GM18868 (cell line): Measurements from ENCODE around the gene HTR7.
"Not testable (repeated sequence)": the region's sequence is repeated elsewhere in the genome, so short reads cannot be mapped to it uniquely, and the experiment has no call there.

ENCODE experiments used
- ATAC-seq: cut with Tn5 transposase; IDR thresholded peaks from one replicate; pipeline ENCODE4 v1.9.1; 2021; ENCODE audit warnings: mild to moderate bottlenecking, moderate library complexity; ENCODE audit not compliant: unreplicated experiment

The HTR7 gene

GRCh38 chr10:90857635-90858460 is at the start of gene HTR7:
Gene HTR7, minus strand, starts transcription at chr10:90858039. Its CDS starts 368 bp downstream, at chr10:90857671.
- peak; percentile 70 for ATAC-seq

DNA sequence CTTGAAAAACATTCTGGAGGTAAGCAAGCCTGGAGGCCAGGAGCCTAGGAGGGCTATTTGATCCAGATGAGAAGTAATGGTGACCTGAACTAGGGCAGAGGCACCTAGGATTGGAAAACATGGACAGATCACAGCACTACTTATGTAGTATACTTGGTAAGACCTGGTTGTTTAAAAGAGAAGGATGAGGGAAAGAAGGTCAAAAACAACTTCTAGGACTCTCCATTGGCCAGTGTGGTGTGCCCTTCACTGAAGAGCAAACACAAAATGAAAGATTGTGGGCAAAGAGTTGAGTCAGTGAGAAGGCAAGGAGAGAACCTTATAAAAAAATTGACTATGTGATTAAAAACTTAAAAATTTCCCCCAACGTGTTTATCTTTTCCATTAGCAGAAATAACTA is 48.8 kb upstream of the HTR7 start:
- ATAC-seq, result no peak

- ATAC-seq, result peak; percentile 52
Observed at GRCh38 chr10:90905925-90906324, 48.1 kb upstream of the HTR7 start.

DNA sequence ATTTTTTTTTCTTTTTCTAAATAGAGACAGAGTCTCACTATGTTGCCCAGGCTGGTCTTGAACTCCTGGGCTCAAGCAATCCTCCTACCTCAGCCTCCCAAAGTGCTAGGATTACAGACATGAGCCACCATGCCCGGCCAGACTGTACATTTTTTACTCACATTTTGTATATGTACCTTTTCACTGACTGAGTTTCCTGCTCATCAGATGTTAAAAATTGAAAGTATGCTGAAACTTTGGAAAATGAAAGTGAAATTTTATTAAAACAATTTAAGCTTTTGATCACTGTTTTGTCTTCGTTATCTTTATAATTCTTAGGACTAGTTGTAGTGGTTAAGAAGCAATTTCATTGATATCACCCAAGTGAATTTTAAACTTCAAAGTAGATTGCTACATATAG is 39.1 kb upstream of the HTR7 start:
- not testable (repeated sequence) for ATAC-seq

- ATAC-seq, result no peak
Observed at GRCh38 chr10:90893190-90893589, 35.4 kb upstream of the HTR7 start.

DNA sequence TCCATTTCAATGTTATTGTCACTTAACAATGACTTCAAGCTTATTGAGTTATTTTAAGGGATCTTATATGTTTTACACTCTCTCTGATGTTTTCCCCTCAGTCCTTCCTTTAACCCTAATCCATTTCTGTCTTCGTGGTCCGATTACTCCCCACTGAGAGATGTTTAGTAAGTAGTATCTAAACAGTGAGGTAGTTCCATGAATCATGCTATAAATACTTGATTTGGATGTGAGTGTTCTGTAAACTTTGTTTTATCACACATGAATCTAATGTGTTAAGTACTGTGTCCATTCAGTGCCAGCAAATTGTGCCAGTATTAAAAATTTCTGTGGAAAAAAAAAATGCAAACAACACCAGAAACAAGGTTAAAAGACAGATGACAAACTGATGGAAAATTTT is 32.5 kb upstream of the HTR7 start:
- no peak for ATAC-seq

DNA sequence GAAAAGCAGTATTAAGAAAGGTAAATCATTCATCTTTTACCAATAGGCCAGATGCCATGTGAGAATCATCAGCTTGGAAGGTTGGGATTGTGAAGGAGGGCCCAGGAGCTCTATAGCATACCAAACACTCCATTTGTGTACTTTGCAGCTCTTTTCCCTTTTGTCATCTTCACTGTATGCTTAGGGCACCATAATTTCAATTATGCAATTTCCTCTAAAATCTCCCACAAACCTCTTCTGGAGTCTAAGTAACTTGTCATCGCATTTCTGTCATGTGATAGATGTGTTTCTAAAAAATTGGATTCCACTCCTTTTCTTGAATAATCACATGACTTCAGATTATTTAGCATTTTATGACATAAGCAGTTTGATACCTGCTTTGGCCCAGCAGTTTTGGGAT is 31.8 kb upstream of the HTR7 start:
- no peak for ATAC-seq

GRCh38 chr10:90888387-90888786 is 30.5 kb upstream of the HTR7 start:
- no peak for ATAC-seq

- no peak for ATAC-seq
Observed at GRCh38 chr10:90887555-90887954, 29.7 kb upstream of the HTR7 start.

- ATAC-seq, result no peak
Observed at GRCh38 chr10:90885176-90885575, 27.3 kb upstream of the HTR7 start.

- ATAC-seq, result no peak
Observed at GRCh38 chr10:90884431-90884830, 26.6 kb upstream of the HTR7 start.

- not testable (repeated sequence) for ATAC-seq
Observed at GRCh38 chr10:90880059-90880719, 22.4 kb upstream of the HTR7 start.

DNA sequence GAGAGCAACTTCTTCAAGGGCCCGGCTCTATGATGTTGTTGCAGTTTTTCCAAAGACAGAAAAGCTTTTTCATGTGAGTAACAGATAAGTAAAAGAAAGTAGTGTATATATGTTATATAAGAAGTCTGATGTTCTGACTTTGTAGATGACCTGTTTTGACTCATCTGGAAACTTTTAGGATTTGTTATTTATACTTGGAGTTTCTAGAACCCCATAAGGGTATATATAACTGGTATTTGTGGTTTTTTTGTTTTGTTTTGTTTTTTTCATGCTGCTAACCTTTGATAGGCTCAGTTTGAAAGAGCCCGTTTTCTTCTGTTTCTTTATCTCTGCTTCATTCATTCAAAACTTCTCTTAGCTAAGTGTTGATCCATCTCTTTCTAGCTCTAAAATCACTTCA is 21.2 kb upstream of the HTR7 start:
- no peak for ATAC-seq

DNA sequence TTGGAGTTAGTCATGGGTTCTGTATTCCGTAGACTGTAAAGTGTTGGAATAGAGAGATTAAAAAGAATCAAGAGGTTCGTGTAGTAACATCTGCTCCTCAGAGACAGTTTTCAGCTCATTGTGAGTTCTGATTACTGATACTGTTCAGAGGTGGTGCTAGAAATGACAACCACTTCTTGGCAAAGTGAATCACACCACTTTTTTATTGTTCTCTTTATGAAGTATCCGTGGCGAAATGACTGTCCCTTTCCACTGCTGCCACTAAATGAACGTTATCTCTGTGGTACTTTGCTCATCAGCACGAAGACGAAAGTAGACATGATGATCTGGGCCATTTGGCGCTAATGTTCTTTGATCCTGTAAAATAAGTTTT is 14.8 kb upstream of the HTR7 start:
- no peak for ATAC-seq

- peak; percentile 98 for ATAC-seq
Observed at GRCh38 chr10:90871766-90872647, 14.2 kb upstream of the HTR7 start, which contains the start of gene RPP30. Gene RPP30, plus strand, starts transcription at chr10:90871974. Its CDS starts 13 bp downstream, at chr10:90871987.

GRCh38 chr10:90871279-90871765 is 13.5 kb upstream of the HTR7 start:
- ATAC-seq, result peak; percentile 71

GRCh38 chr10:90866050-90866598 is 8.3 kb upstream of the HTR7 start:
- ATAC-seq, result no peak

GRCh38 chr10:90865401-90865800 is 7.6 kb upstream of the HTR7 start:
- no peak for ATAC-seq

DNA sequence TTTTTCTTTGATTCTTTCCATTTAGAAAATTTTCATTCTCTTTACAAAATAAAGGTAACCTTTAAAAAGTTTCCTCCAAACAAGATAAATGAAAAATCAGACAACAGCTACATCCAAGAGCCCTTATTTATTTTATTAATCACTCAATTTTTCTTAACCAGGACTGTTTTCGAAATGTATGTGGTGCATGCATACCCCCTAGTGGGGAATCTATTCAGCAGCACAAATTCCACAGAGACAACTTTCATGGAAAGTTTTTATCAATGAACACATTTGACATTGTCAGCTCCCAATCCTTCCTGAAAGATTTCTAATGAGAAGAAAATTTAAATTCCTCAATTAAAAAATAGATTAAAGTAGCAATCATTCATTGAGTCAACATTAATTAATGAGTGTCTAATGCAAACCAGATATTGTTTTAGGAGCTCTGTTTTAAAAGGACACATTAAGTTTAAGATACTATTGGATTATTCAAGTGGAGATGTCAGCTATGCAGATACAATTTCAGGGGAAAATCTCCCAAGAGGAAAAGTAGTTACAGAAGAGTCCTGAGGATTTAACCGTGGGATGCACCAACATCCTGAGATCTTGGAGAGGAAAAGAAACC is 5.2 kb upstream of the HTR7 start:
- ATAC-seq, result no peak

DNA sequence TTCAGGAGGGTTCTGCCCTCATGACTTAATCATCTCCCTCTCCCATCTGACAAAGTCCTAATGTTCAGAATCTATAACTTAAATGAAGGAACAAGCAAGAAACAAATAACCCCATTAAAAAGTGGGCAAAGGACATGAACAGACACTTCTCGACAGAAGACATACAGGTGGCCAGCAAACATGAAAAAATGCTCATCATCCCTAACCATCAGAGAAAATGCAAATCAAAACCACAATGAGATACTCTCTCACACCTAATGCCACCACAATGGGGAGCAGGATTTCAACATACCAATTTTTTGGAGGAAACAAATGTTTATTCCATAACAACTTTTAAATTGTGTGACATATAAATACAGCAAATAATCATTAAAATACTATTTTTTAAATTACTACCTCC is 3.0 kb upstream of the HTR7 start:
- ATAC-seq, result no peak
